Measurements from ENCODE around the gene OVOL3. TPM values are rescaled to one million over a fixed set of nuclear protein-coding genes. Genes with fewer than 3 reads are reported as not detected.

The OVOL3 gene
- total RNA-seq, 1 experiment from 2014 or later = 0.47 TPM

- intact Hi-C loops (cut with micrococcal nuclease; ENCODE audit: unreplicated experiment) = no loop called here
- no peak for TF ChIP-seq CTCF (conservative IDR thresholded peaks at IDR 0.05; ENCODE audit: low read depth, low read length)
- no peak for TF ChIP-seq EZH2 (IDR thresholded peaks at IDR 0.05; ENCODE audit: borderline replicate concordance, low read depth, low read length, poor library complexity, severe bottlenecking)
- H3K27me3 ChIP-seq (replicated peaks; ENCODE audit: insufficient read depth, low read depth, low read length, poor library complexity) = no peaks in the 10 kb centered on the region
- no peak for DNase-seq (ENCODE audit: low spot score)
- H3K9me3 ChIP-seq (ENCODE audit: low read depth, low read length, poor library complexity, severe bottlenecking) = no peaks in the 10 kb centered on the region
- peaks cover 7% of the 10 kb centered on the region for H3K4me1 ChIP-seq (ENCODE audit: insufficient read depth, low read length, poor library complexity, severe bottlenecking)
- no peak overlapping the region for H3K27ac ChIP-seq (ENCODE audit: low read depth, low read length, poor library complexity, severe bottlenecking)
- ChIA-PET CTCF (no interaction called here), POLR2A (ENCODE audit: low non-redundant PET) (no interaction called here)
- peaks cover 54% of the 10 kb centered on the region for H3K36me3 ChIP-seq (ENCODE audit: insufficient read depth, low read length, poor library complexity, severe bottlenecking)
- H3K4me3 ChIP-seq (ENCODE audit: low read depth, low read length, poor library complexity, severe bottlenecking) = no peak overlapping the region
- BruUV-seq (replicated peaks) = no TSS peak
Measured at GRCh38 chr19:36144624-36145023, 33.7 kb downstream of the OVOL3 start.

- intact Hi-C loops (cut with micrococcal nuclease; ENCODE audit: unreplicated experiment) = no loop called here
- no peaks in the 10 kb centered on the region for H3K4me1 ChIP-seq (ENCODE audit: insufficient read depth, low read length, poor library complexity, severe bottlenecking)
- no peaks in the 10 kb centered on the region for H3K9me3 ChIP-seq (ENCODE audit: low read depth, low read length, poor library complexity, severe bottlenecking)
- H3K27ac ChIP-seq (ENCODE audit: low read depth, low read length, poor library complexity, severe bottlenecking) = no peak overlapping the region
- DNase-seq (ENCODE audit: low spot score) = no peak
- no peaks in the 10 kb centered on the region for H3K27me3 ChIP-seq (replicated peaks; ENCODE audit: insufficient read depth, low read depth, low read length, poor library complexity)
- ChIA-PET CTCF (no interaction called here), POLR2A (ENCODE audit: low non-redundant PET) (no interaction called here)
- no peak for TF ChIP-seq EZH2 (IDR thresholded peaks at IDR 0.05; ENCODE audit: borderline replicate concordance, low read depth, low read length, poor library complexity, severe bottlenecking)
- no peak for TF ChIP-seq CTCF (conservative IDR thresholded peaks at IDR 0.05; ENCODE audit: low read depth, low read length)
- TSS peak; percentile 83 for BruUV-seq (replicated peaks)
- H3K36me3 ChIP-seq (ENCODE audit: insufficient read depth, low read length, poor library complexity, severe bottlenecking) = peaks cover 48% of the 10 kb centered on the region
- no peak overlapping the region for H3K4me3 ChIP-seq (ENCODE audit: low read depth, low read length, poor library complexity, severe bottlenecking)
Measured at GRCh38 chr19:36149673-36150406, 38.9 kb downstream of the OVOL3 start.

- H3K36me3 ChIP-seq (ENCODE audit: insufficient read depth, low read length, poor library complexity, severe bottlenecking) = peaks cover 40% of the 10 kb centered on the region
- intact Hi-C loops (cut with micrococcal nuclease; ENCODE audit: unreplicated experiment) = no loop called here
- no peak overlapping the region for H3K4me3 ChIP-seq (ENCODE audit: low read depth, low read length, poor library complexity, severe bottlenecking)
- BruUV-seq (replicated peaks) = no TSS peak
- no peak for DNase-seq (ENCODE audit: low spot score)
- CTCF ChIA-PET = no interaction called here
- TF ChIP-seq CTCF (conservative IDR thresholded peaks at IDR 0.05; ENCODE audit: low read depth, low read length) = no peak
- no peak for TF ChIP-seq EZH2 (IDR thresholded peaks at IDR 0.05; ENCODE audit: borderline replicate concordance, low read depth, low read length, poor library complexity, severe bottlenecking)
- no peaks in the 10 kb centered on the region for H3K4me1 ChIP-seq (ENCODE audit: insufficient read depth, low read length, poor library complexity, severe bottlenecking)
- no peaks in the 10 kb centered on the region for H3K9me3 ChIP-seq (ENCODE audit: low read depth, low read length, poor library complexity, severe bottlenecking)
- POLR2A ChIA-PET (ENCODE audit: low non-redundant PET) = no interaction called here
- no peak overlapping the region for H3K27ac ChIP-seq (ENCODE audit: low read depth, low read length, poor library complexity, severe bottlenecking)
- no peaks in the 10 kb centered on the region for H3K27me3 ChIP-seq (replicated peaks; ENCODE audit: insufficient read depth, low read depth, low read length, poor library complexity)
Measured at GRCh38 chr19:36150586-36150985, 39.6 kb downstream of the OVOL3 start.

Measured in A673 (cell line).